Endothelial cell of umbilical vein (primary cell): ENCODE measurements around the gene RSPO3. TPM values are rescaled to one million over a fixed set of nuclear protein-coding genes. Genes with fewer than 3 reads are reported as not detected.

Source experiments
- BruUV-seq: library from RNA; stranded (reverse); fragments of 400-500 nt; replicated peaks from 2 replicates; lab custom pipeline; 2021; lab: Mats Ljungman, UMichigan
- CTCF ChIA-PET: fragments of 300-600, 350-600 bp; sonication (Branson Sonifier 250); formaldehyde crosslinking; loops from one replicate; lab custom pipeline; 2021; ENCODE audit warnings: antibody characterized with exemption, inconsistent platforms; lab: Charles Lee
- POLR2A ChIA-PET: fragments of 300-600, 350-600 bp; sonication (Branson Sonifier 250); formaldehyde crosslinking; loops from one replicate; lab custom pipeline; 2021; ENCODE audit warnings: antibody characterized with exemption, inconsistent platforms; lab: Charles Lee
- DNase-seq: peaks from one replicate; pipeline ENCODE4 v3.0.0-alpha.2; 2011; ENCODE audit warnings: low read depth, low spot score
- FAIRE-seq: peaks from 2 replicates; lab custom pipeline; 2011; peaks lifted over from hg19 to GRCh38; lab: Jason Lieb, UNC
- H2AFZ ChIP-seq: 2 replicates; pipeline ENCODE4 v1.6.0; 2012; ENCODE audit warnings: low read depth, low read length, control low read depth, inconsistent platforms
- H3K27ac ChIP-seq: 2 replicates; pipeline ENCODE4 v1.5.1; 2011; ENCODE audit warnings: low read depth, mild to moderate bottlenecking, control low read depth, low read length, moderate library complexity; ENCODE audit not compliant: insufficient read depth
- H3K27me3 ChIP-seq, 2 experiments: 2 replicates each; pipeline versions ENCODE4 v1.6.0 to v1.6.1; 2011; ENCODE audit warnings: low read length in 2 of 2, mixed read lengths in 1 of 2; ENCODE audit not compliant: control insufficient read depth in 2 of 2, insufficient read depth in 2 of 2
- H3K36me3 ChIP-seq, 2 experiments: 2 replicates in 1 of 2; 3 replicates in 1 of 2; pipeline ENCODE4 v1.5.1; 2011; ENCODE audit warnings: low read length in 2 of 2, mild to moderate bottlenecking in 1 of 2, moderate library complexity in 1 of 2; ENCODE audit not compliant: control insufficient read depth in 2 of 2, insufficient read depth in 2 of 2; ENCODE audit errors: extremely low read depth in 1 of 2
- H3K4me1 ChIP-seq: 3 replicates; pipeline ENCODE4 v1.5.1; 2011; ENCODE audit warnings: mild to moderate bottlenecking, low read length; ENCODE audit not compliant: control insufficient read depth, insufficient read depth; ENCODE audit errors: extremely low read depth
- H3K4me2 ChIP-seq: 2 replicates; pipeline ENCODE4 v1.6.1; 2011; ENCODE audit warnings: low read length, control low read depth, mixed read lengths; ENCODE audit not compliant: insufficient read depth
- H3K4me3 ChIP-seq, 3 experiments: fragments of 200-600 bp in 1 of 3; sonication (generic), shearing (Covaris generic) in 1 of 3; replicated peaks in 1 of 3; 2 replicates each; pipeline ENCODE4 v1.5.1; 2011 to 2016; ENCODE audit warnings: control low read depth in 3 of 3, low read length in 3 of 3, mild to moderate bottlenecking in 2 of 3, inconsistent platforms in 1 of 3, low read depth in 1 of 3, moderate library complexity in 1 of 3; ENCODE audit not compliant: insufficient read depth in 1 of 3
- H3K79me2 ChIP-seq: 2 replicates; pipeline ENCODE4 v1.6.0; 2012; ENCODE audit warnings: low read length, inconsistent platforms; ENCODE audit not compliant: control insufficient read depth, insufficient read depth
- H3K9ac ChIP-seq: replicated peaks from 2 replicates; pipeline ENCODE3; 2011; ENCODE audit warnings: low read length, control low read depth; ENCODE audit not compliant: insufficient read depth; ENCODE audit errors: extremely low read depth
- H3K9me1 ChIP-seq: replicated peaks from 3 replicates; pipeline ENCODE4 v1.6.0; 2011; ENCODE audit warnings: mild to moderate bottlenecking, low read length; ENCODE audit not compliant: control insufficient read depth, insufficient read depth; ENCODE audit errors: extremely low read depth
- H3K9me3 ChIP-seq: replicated peaks from 2 replicates; pipeline ENCODE4 v1.5.1; 2012; ENCODE audit warnings: low read length, inconsistent platforms; ENCODE audit not compliant: control insufficient read depth, insufficient read depth
- H4K20me1 ChIP-seq: replicated peaks from 2 replicates; pipeline ENCODE3; 2011; ENCODE audit warnings: mild to moderate bottlenecking, low read length; ENCODE audit not compliant: control insufficient read depth, insufficient read depth; ENCODE audit errors: extremely low read depth
- EZH2 ChIP-seq: IDR thresholded peaks from 2 replicates; pipeline ENCODE4 v1.6.1; 2012; ENCODE audit warnings: borderline replicate concordance, low read depth, mild to moderate bottlenecking, moderate library complexity, low read length, inconsistent platforms; ENCODE audit not compliant: severe bottlenecking
- FOS ChIP-seq: IDR thresholded peaks from 2 replicates; pipeline ENCODE4 v1.6.1; 2011; ENCODE audit warnings: mild to moderate bottlenecking, low read length, moderate library complexity, borderline replicate concordance; ENCODE audit not compliant: insufficient read depth
- JUN ChIP-seq: IDR thresholded peaks from 2 replicates; pipeline ENCODE4 v1.6.1; 2011; ENCODE audit warnings: borderline replicate concordance, low read depth; ENCODE audit not compliant: insufficient read length, insufficient read depth
- MYC ChIP-seq: IDR thresholded peaks from one replicate; pipeline ENCODE4 v1.6.1; 2011; ENCODE audit warnings: mild to moderate bottlenecking, low read depth, low read length
- POLR2A ChIP-seq: IDR thresholded peaks from 2 replicates; pipeline ENCODE4 v1.6.1; 2012; ENCODE audit warnings: low read depth, mild to moderate bottlenecking, control low read depth, low read length
- POLR2AphosphoS5 ChIP-seq: IDR thresholded peaks from 2 replicates; pipeline ENCODE4 v1.6.1; 2012; ENCODE audit warnings: low read depth, mild to moderate bottlenecking, control low read depth, low read length, moderate library complexity; ENCODE audit not compliant: insufficient read depth
- dilution Hi-C: fragments of 300-500 bp; cut with MboI; formaldehyde crosslinking; loops from one replicate; pipeline ENCODE4 v1.15.0; 2019; ENCODE audit warnings: low sequenced_read_pairs; ENCODE audit not compliant: extremely low pct_ligation_motif_present
- intact Hi-C: fragments of 100-400 bp; cut with micrococcal nuclease; formaldehyde crosslinking; loops from one replicate; pipeline ENCODE4 v1.10.0; 2022
- polyA plus RNA-seq, 4 experiments: library from polyadenylated mRNA; depleted of rRNA in 3 of 4; stranded (reverse) in 3 of 4; unstranded in 1 of 4; fragments of >200 nt; gene quantifications; 2 replicates each; pipeline versions ENCODE4 v1.2.1 to v1.2.3, GENCODE V29; 2011 to 2012; ENCODE audit warnings: missing spikeins in 1 of 4
- total RNA-seq: library from RNA; stranded (reverse); gene quantifications from 2 replicates; pipeline ENCODE4 v1.2.3, GENCODE V29; 2021
- TF ChIP-seq, protein P1 (sequence below): IDR thresholded peaks from 2 replicates; pipeline ENCODE4 v1.6.1; 2011; ENCODE audit not compliant: insufficient read depth, insufficient read length
- TF ChIP-seq, protein P2 (sequence below), 2 donors: IDR thresholded peaks; 1 replicate in 1 of 2; 2 replicates in 1 of 2; pipeline ENCODE4 v1.5.1; 2011; ENCODE audit warnings: low read length in 2 of 2, mild to moderate bottlenecking in 2 of 2, moderate library complexity in 2 of 2, control low read depth in 1 of 2, inconsistent platforms in 1 of 2, low read depth in 1 of 2; ENCODE audit not compliant: insufficient read depth in 1 of 2; ENCODE audit errors: extremely low read depth in 1 of 2

Gene RSPO3
- total and polyA plus RNA-seq, 2 donors (not counting 3 experiments of a cell fraction or from before 2014, with no cell fraction given) = 1.8 to 11.1 TPM

DNA sequence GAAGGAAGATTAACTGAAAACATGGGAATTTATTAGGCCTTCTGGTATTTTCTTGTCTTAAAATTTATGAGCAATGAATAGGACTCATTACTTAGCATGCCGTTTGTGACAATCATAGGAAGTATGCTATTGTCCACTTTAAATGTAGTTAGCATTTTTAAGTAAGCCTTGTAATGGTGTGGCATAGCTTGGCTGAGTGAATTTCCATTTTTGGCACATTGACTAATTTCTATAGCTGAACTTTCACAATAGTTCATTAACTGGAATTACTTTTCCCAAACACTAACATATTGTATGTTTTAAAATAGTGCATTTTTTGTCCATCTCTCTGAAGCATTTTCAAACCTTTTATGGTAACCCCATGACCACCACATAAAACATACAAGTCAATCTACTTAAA lies 15.7 kb downstream of the RSPO3 start:
- peak overlapping the region; percentile 12 for H3K27ac ChIP-seq
- dilution Hi-C loops = no loop called here
- no peak overlapping the region for H3K9ac ChIP-seq
- no peaks in the 10 kb centered on the region for H3K36me3 ChIP-seq
- POLR2A ChIA-PET = interaction anchor here (0.6 kb wide), 1 partner anchor 13 kb away, joined by 3 read pairs; no protein-coding TSS in a partner anchor
- intact Hi-C loops = loop anchor here (1.0 kb wide), 1 partner anchor 13 kb away; no protein-coding TSS in a partner anchor
- peaks cover 16% of the 10 kb centered on the region for H3K4me1 ChIP-seq
- no peaks in the 10 kb centered on the region for H3K27me3 ChIP-seq
- peak; percentile 70 for FAIRE-seq
- DNase-seq = peak; percentile 79
- CTCF ChIA-PET = interaction anchor here (1.0 to 3.0 kb wide), 9 partner anchors 9 to 330 kb away, joined by 3 to 20 read pairs (median 6); no protein-coding TSS in a partner anchor
- no peaks in the 10 kb centered on the region for H3K79me2 ChIP-seq
- TF ChIP-seq EZH2 (no peak), FOS (no peak), MYC (no peak), JUN (peak; percentile 74), POLR2A (no peak), POLR2AphosphoS5 (no peak)
- TF ChIP-seq, protein P1, sequence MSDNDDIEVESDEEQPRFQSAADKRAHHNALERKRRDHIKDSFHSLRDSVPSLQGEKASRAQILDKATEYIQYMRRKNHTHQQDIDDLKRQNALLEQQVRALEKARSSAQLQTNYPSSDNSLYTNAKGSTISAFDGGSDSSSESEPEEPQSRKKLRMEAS = no peak
- TF ChIP-seq, protein P2, sequence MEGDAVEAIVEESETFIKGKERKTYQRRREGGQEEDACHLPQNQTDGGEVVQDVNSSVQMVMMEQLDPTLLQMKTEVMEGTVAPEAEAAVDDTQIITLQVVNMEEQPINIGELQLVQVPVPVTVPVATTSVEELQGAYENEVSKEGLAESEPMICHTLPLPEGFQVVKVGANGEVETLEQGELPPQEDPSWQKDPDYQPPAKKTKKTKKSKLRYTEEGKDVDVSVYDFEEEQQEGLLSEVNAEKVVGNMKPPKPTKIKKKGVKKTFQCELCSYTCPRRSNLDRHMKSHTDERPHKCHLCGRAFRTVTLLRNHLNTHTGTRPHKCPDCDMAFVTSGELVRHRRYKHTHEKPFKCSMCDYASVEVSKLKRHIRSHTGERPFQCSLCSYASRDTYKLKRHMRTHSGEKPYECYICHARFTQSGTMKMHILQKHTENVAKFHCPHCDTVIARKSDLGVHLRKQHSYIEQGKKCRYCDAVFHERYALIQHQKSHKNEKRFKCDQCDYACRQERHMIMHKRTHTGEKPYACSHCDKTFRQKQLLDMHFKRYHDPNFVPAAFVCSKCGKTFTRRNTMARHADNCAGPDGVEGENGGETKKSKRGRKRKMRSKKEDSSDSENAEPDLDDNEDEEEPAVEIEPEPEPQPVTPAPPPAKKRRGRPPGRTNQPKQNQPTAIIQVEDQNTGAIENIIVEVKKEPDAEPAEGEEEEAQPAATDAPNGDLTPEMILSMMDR (IDR thresholded peaks at IDR 0.05; ENCODE audit: extremely low read depth in 1 of 2, insufficient read depth in 1 of 2, low read depth in 1 of 2, low read length in 2 of 2) = no peak
- BruUV-seq = no TSS peak
- peak overlapping the region; percentile 21 for H2AFZ ChIP-seq
- peak overlapping the region; percentile 12 for H3K4me2 ChIP-seq
- H4K20me1 ChIP-seq = no peaks in the 10 kb centered on the region
- no peaks in the 10 kb centered on the region for H3K9me3 ChIP-seq
- H3K9me1 ChIP-seq = no peaks in the 10 kb centered on the region
- H3K4me3 ChIP-seq = no peak overlapping the region
